Measurements from ENCODE around the gene SPATA13.

The SPATA13 gene

GRCh38 chr13:24217601-24218281 is 57.2 kb downstream of the SPATA13 start:
- H3K4me1 ChIP-seq (ENCODE audit: control insufficient read depth in 1 of 2, insufficient read depth in 2 of 2, low read length in 2 of 2), result peaks cover 13 to 29% of the 10 kb centered on the region in 2 donors
- no peaks in the 10 kb centered on the region for H3K9me3 ChIP-seq (ENCODE audit: control insufficient read depth in 1 of 2, low read length in 2 of 2)
- H3K27me3 ChIP-seq (ENCODE audit: low read depth, low read length), result no peaks in the 10 kb centered on the region
- H3K4me3 ChIP-seq (ENCODE audit: low read depth in 1 of 2, low read length in 2 of 2), result no peak overlapping the region
- H3K27ac ChIP-seq (ENCODE audit: low read length), result no peak overlapping the region
- H3K36me3 ChIP-seq (ENCODE audit: control insufficient read depth in 1 of 2, insufficient read depth in 2 of 2, low read length in 2 of 2), result no peaks in the 10 kb centered on the region

- Histone ChIP-seq H3K9me3 (ENCODE audit: control insufficient read depth in 1 of 2, low read length in 2 of 2) (no peaks in the 10 kb centered on the region), H3K27me3 (ENCODE audit: low read depth, low read length) (no peaks in the 10 kb centered on the region), H3K27ac (ENCODE audit: low read length) (no peak overlapping the region), H3K4me1 (ENCODE audit: control insufficient read depth in 1 of 2, insufficient read depth in 2 of 2, low read length in 2 of 2) (peaks cover 13 to 29% of the 10 kb centered on the region in 2 donors), H3K36me3 (ENCODE audit: control insufficient read depth in 1 of 2, insufficient read depth in 2 of 2, low read length in 2 of 2) (no peaks in the 10 kb centered on the region), H3K4me3 (ENCODE audit: low read depth in 1 of 2, low read length in 2 of 2) (no peak overlapping the region)
These were observed 57.8 kb downstream of the SPATA13 start for GRCh38 chr13:24218338-24218737.

- Histone ChIP-seq H3K27me3 (ENCODE audit: low read depth, low read length) (no peaks in the 10 kb centered on the region), H3K4me1 (ENCODE audit: control insufficient read depth in 1 of 2, insufficient read depth in 2 of 2, low read length in 2 of 2) (peaks cover 13 to 28% of the 10 kb centered on the region in 2 donors), H3K27ac (ENCODE audit: low read length) (no peak overlapping the region), H3K9me3 (ENCODE audit: control insufficient read depth in 1 of 2, low read length in 2 of 2) (no peaks in the 10 kb centered on the region), H3K4me3 (ENCODE audit: low read depth in 1 of 2, low read length in 2 of 2) (no peak overlapping the region), H3K36me3 (ENCODE audit: control insufficient read depth in 1 of 2, insufficient read depth in 2 of 2, low read length in 2 of 2) (no peaks in the 10 kb centered on the region)
These were observed 58.5 kb downstream of the SPATA13 start for GRCh38 chr13:24218977-24219376.

GRCh38 chr13:24220086-24220703 is 59.7 kb downstream of the SPATA13 start:
- H3K4me1 ChIP-seq (ENCODE audit: control insufficient read depth in 1 of 2, insufficient read depth in 2 of 2, low read length in 2 of 2), result peaks cover 10 to 19% of the 10 kb centered on the region in 2 donors
- H3K36me3 ChIP-seq (ENCODE audit: control insufficient read depth in 1 of 2, insufficient read depth in 2 of 2, low read length in 2 of 2), result no peaks in the 10 kb centered on the region
- no peak overlapping the region for H3K27ac ChIP-seq (ENCODE audit: low read length)
- no peak overlapping the region for H3K4me3 ChIP-seq (ENCODE audit: low read depth in 1 of 2, low read length in 2 of 2)
- H3K9me3 ChIP-seq (ENCODE audit: control insufficient read depth in 1 of 2, low read length in 2 of 2), result no peaks in the 10 kb centered on the region
- H3K27me3 ChIP-seq (ENCODE audit: low read depth, low read length), result no peaks in the 10 kb centered on the region

GRCh38 chr13:24221007-24221406 is 60.5 kb downstream of the SPATA13 start:
- Histone ChIP-seq H3K9me3 (ENCODE audit: control insufficient read depth in 1 of 2, low read length in 2 of 2) (no peaks in the 10 kb centered on the region), H3K36me3 (ENCODE audit: control insufficient read depth in 1 of 2, insufficient read depth in 2 of 2, low read length in 2 of 2) (peaks cover 0 to 4% of the 10 kb centered on the region in 2 donors), H3K27me3 (ENCODE audit: low read depth, low read length) (no peaks in the 10 kb centered on the region), H3K27ac (ENCODE audit: low read length) (no peak overlapping the region), H3K4me1 (ENCODE audit: control insufficient read depth in 1 of 2, insufficient read depth in 2 of 2, low read length in 2 of 2) (peaks cover 1 to 11% of the 10 kb centered on the region in 2 donors), H3K4me3 (ENCODE audit: low read depth in 1 of 2, low read length in 2 of 2) (no peak overlapping the region)

- no peaks in the 10 kb centered on the region for H3K27me3 ChIP-seq (ENCODE audit: low read depth, low read length)
- no peaks in the 10 kb centered on the region for H3K9me3 ChIP-seq (ENCODE audit: control insufficient read depth in 1 of 2, low read length in 2 of 2)
- no peak overlapping the region for H3K27ac ChIP-seq (ENCODE audit: low read length)
These were observed 62.2 kb downstream of the SPATA13 start for GRCh38 chr13:24222756-24223155.

GRCh38 chr13:24223341-24224231 is 63.1 kb downstream of the SPATA13 start:
- Histone ChIP-seq H3K4me1 (ENCODE audit: control insufficient read depth in 1 of 2, insufficient read depth in 2 of 2, low read length in 2 of 2) (no peaks in the 10 kb centered on the region), H3K27ac (ENCODE audit: low read length) (no peak overlapping the region), H3K4me3 (ENCODE audit: low read depth in 1 of 2, low read length in 2 of 2) (no peak overlapping the region), H3K9me3 (ENCODE audit: control insufficient read depth in 1 of 2, low read length in 2 of 2) (no peaks in the 10 kb centered on the region), H3K36me3 (ENCODE audit: control insufficient read depth in 1 of 2, insufficient read depth in 2 of 2, low read length in 2 of 2) (peaks cover 0 to 4% of the 10 kb centered on the region in 2 donors), H3K27me3 (ENCODE audit: low read depth, low read length) (no peaks in the 10 kb centered on the region)

More at GRCh38 chr13:24222756-24223155, 62.2 kb downstream of the SPATA13 start:
- H3K36me3 ChIP-seq (ENCODE audit: control insufficient read depth in 1 of 2, insufficient read depth in 2 of 2, low read length in 2 of 2), result peaks cover 0 to 4% of the 10 kb centered on the region in 2 donors
- H3K4me1 ChIP-seq (ENCODE audit: control insufficient read depth in 1 of 2, insufficient read depth in 2 of 2, low read length in 2 of 2), result peaks cover 0 to 5% of the 10 kb centered on the region in 2 donors
- no peak overlapping the region for H3K4me3 ChIP-seq (ENCODE audit: low read depth in 1 of 2, low read length in 2 of 2)

GRCh38 chr13:24224232-24224680 is 63.7 kb downstream of the SPATA13 start:
- H3K27ac ChIP-seq (ENCODE audit: low read length), result no peak overlapping the region
- no peaks in the 10 kb centered on the region for H3K4me1 ChIP-seq (ENCODE audit: control insufficient read depth in 1 of 2, insufficient read depth in 2 of 2, low read length in 2 of 2)
- H3K27me3 ChIP-seq (ENCODE audit: low read depth, low read length), result no peaks in the 10 kb centered on the region
- no peak overlapping the region for H3K4me3 ChIP-seq (ENCODE audit: low read depth in 1 of 2, low read length in 2 of 2)
- no peaks in the 10 kb centered on the region for H3K9me3 ChIP-seq (ENCODE audit: control insufficient read depth in 1 of 2, low read length in 2 of 2)
- peaks cover 0 to 4% of the 10 kb centered on the region in 2 donors for H3K36me3 ChIP-seq (ENCODE audit: control insufficient read depth in 1 of 2, insufficient read depth in 2 of 2, low read length in 2 of 2)

GRCh38 chr13:24225062-24225461 is 64.5 kb downstream of the SPATA13 start:
- no peaks in the 10 kb centered on the region for H3K4me1 ChIP-seq (ENCODE audit: control insufficient read depth in 1 of 2, insufficient read depth in 2 of 2, low read length in 2 of 2)
- H3K9me3 ChIP-seq (ENCODE audit: control insufficient read depth in 1 of 2, low read length in 2 of 2), result no peaks in the 10 kb centered on the region
- no peak overlapping the region for H3K27ac ChIP-seq (ENCODE audit: low read length)
- H3K4me3 ChIP-seq (ENCODE audit: low read depth in 1 of 2, low read length in 2 of 2), result no peak overlapping the region
- no peaks in the 10 kb centered on the region for H3K27me3 ChIP-seq (ENCODE audit: low read depth, low read length)
- H3K36me3 ChIP-seq (ENCODE audit: control insufficient read depth in 1 of 2, insufficient read depth in 2 of 2, low read length in 2 of 2), result peaks cover 0 to 4% of the 10 kb centered on the region in 2 donors

GRCh38 chr13:24225930-24226329 is 65.4 kb downstream of the SPATA13 start:
- Histone ChIP-seq H3K4me3 (ENCODE audit: low read depth in 1 of 2, low read length in 2 of 2) (no peak overlapping the region), H3K27ac (ENCODE audit: low read length) (no peak overlapping the region), H3K27me3 (ENCODE audit: low read depth, low read length) (no peaks in the 10 kb centered on the region), H3K4me1 (ENCODE audit: control insufficient read depth in 1 of 2, insufficient read depth in 2 of 2, low read length in 2 of 2) (no peaks in the 10 kb centered on the region), H3K9me3 (ENCODE audit: control insufficient read depth in 1 of 2, low read length in 2 of 2) (no peaks in the 10 kb centered on the region), H3K36me3 (ENCODE audit: control insufficient read depth in 1 of 2, insufficient read depth in 2 of 2, low read length in 2 of 2) (peaks cover 0 to 4% of the 10 kb centered on the region in 2 donors)

GRCh38 chr13:24226762-24227161 is 66.2 kb downstream of the SPATA13 start:
- Histone ChIP-seq H3K4me1 (ENCODE audit: control insufficient read depth in 1 of 2, insufficient read depth in 2 of 2, low read length in 2 of 2) (no peaks in the 10 kb centered on the region), H3K27ac (ENCODE audit: low read length) (no peak overlapping the region), H3K4me3 (ENCODE audit: low read depth in 1 of 2, low read length in 2 of 2) (no peak overlapping the region), H3K27me3 (ENCODE audit: low read depth, low read length) (no peaks in the 10 kb centered on the region), H3K9me3 (ENCODE audit: control insufficient read depth in 1 of 2, low read length in 2 of 2) (no peaks in the 10 kb centered on the region), H3K36me3 (ENCODE audit: control insufficient read depth in 1 of 2, insufficient read depth in 2 of 2, low read length in 2 of 2) (peaks cover 0 to 4% of the 10 kb centered on the region in 2 donors)
